Smooth muscle cell (in vitro differentiated cells): ENCODE results near the gene CTBP1. TPM values are rescaled to one million over a fixed set of nuclear protein-coding genes. Genes with fewer than 3 reads are reported as not detected.

Experiments used
- DNase-seq: peaks from one replicate; lab custom pipeline; 2025; ENCODE audit not compliant: unreplicated experiment; lab: John Stamatoyannopoulos, UW
- H2AFZ ChIP-seq: fragments of 200-600 bp; sonication (generic); 2 replicates; pipeline ENCODE4 v1.6.0; 2016; ENCODE audit warnings: antibody characterized with exemption, low read depth, mild to moderate bottlenecking
- H3F3A ChIP-seq: fragments of 200-600 bp; sonication (generic); 2 replicates; pipeline ENCODE4 v1.6.0; 2017; ENCODE audit warnings: antibody characterized with exemption, low read depth
- H3K27ac ChIP-seq: fragments of 200-600 bp; sonication (generic); 2 replicates; pipeline ENCODE4 v1.5.1; 2016; ENCODE audit warnings: low read depth, mild to moderate bottlenecking
- H3K27me3 ChIP-seq: fragments of 200-600 bp; sonication (generic); 2 replicates; pipeline ENCODE4 v1.6.1; 2016; ENCODE audit warnings: low read depth, mild to moderate bottlenecking
- H3K36me3 ChIP-seq: fragments of 200-600 bp; sonication (generic); 2 replicates; pipeline ENCODE4 v1.5.1; 2016; ENCODE audit warnings: low read depth
- H3K4me1 ChIP-seq: fragments of 200-600 bp; sonication (generic); 2 replicates; pipeline ENCODE4 v1.5.1; 2016; ENCODE audit warnings: low read depth
- H3K4me2 ChIP-seq: fragments of 200-600 bp; sonication (generic); 2 replicates; pipeline ENCODE4 v1.6.0; 2016; ENCODE audit warnings: mild to moderate bottlenecking
- H3K4me3 ChIP-seq: fragments of 200-600 bp; sonication (generic); 2 replicates; pipeline ENCODE4 v1.5.1; 2016; ENCODE audit warnings: mild to moderate bottlenecking
- H3K79me2 ChIP-seq: fragments of 200-600 bp; sonication (generic); 2 replicates; pipeline ENCODE4 v1.6.0; 2016; ENCODE audit warnings: low read depth, mild to moderate bottlenecking
- H3K9ac ChIP-seq: fragments of 200-600 bp; sonication (generic); 2 replicates; pipeline ENCODE4 v1.6.0; 2016; ENCODE audit warnings: low read depth
- H3K9me3 ChIP-seq: fragments of 200-600 bp; sonication (generic); replicated peaks from 2 replicates; pipeline ENCODE4 v1.5.1; 2016; ENCODE audit warnings: low read depth
- H4K20me1 ChIP-seq: fragments of 200-600 bp; sonication (generic); 2 replicates; pipeline ENCODE4 v1.6.0; 2016; ENCODE audit warnings: low read depth
- CTCF ChIP-seq: fragments of 200-600 bp; sonication (generic); IDR thresholded peaks from 2 replicates; pipeline ENCODE4 v1.5.1; 2017; ENCODE audit warnings: borderline replicate concordance, mild to moderate bottlenecking, antibody characterized with exemption; ENCODE audit not compliant: insufficient read depth, poor library complexity, severe bottlenecking
- WGBS: methylation state at CpG from one replicate; pipeline ENCODE4 v1.1.7; 2016; ENCODE audit warnings: low lambda C conversion rate; 5-methylcytosine and 5-hydroxymethylcytosine counted together
- polyA plus RNA-seq: library from polyadenylated mRNA; unstranded; fragments of >200 nt; fragmentation: Nextera tagmentation; extraction: Ambion mirVana; gene quantifications from 2 replicates; pipeline ENCODE4 v1.2.1, GENCODE V29; 2016
- total RNA-seq: library from RNA; depleted of rRNA; stranded (reverse); fragments of >200 nt; gene quantifications from 2 replicates; pipeline ENCODE4 v1.2.3, GENCODE V29; 2014

CTBP1 gene
- total and polyA plus RNA-seq, 2 experiments from 2014 or later: 76.9 to 132 TPM

GRCh38 chr4:1235381-1236102 is 13.4 kb downstream of the CTBP1 start:
- Histone ChIP-seq H3K79me2 (peaks cover 16% of the 10 kb centered on the region), H3F3A (no peaks in the 10 kb centered on the region), H3K36me3 (peaks cover 4% of the 10 kb centered on the region), H3K4me2 (no peak overlapping the region), H3K27me3 (no peaks in the 10 kb centered on the region), H2AFZ (no peak overlapping the region), H4K20me1 (peaks cover 89% of the 10 kb centered on the region), H3K4me1 (no peaks in the 10 kb centered on the region), H3K27ac (no peak overlapping the region), H3K9ac (no peak overlapping the region), H3K4me3 (no peak overlapping the region), H3K9me3 (no peaks in the 10 kb centered on the region)
- WGBS: 98% methylated on average over 35 of the region's 35 CpGs
- no peak for TF ChIP-seq CTCF
- no peak for DNase-seq

- TF ChIP-seq CTCF: no peak
- H3K27ac ChIP-seq: no peak overlapping the region
Measured at GRCh38 chr4:1234811-1235292, 14.1 kb downstream of the CTBP1 start.

GRCh38 chr4:1234309-1234695 is 14.6 kb downstream of the CTBP1 start:
- H3K4me2 ChIP-seq: no peak overlapping the region
- H3K36me3 ChIP-seq: peaks cover 4% of the 10 kb centered on the region
- H3K27ac ChIP-seq: no peak overlapping the region
- TF ChIP-seq CTCF: no peak
- no peak overlapping the region for H3K4me3 ChIP-seq
- no peak overlapping the region for H3K9ac ChIP-seq
- WGBS: 93% methylated on average over 8 of the region's 8 CpGs
- no peak overlapping the region for H2AFZ ChIP-seq
- H3K27me3 ChIP-seq: no peaks in the 10 kb centered on the region
- no peaks in the 10 kb centered on the region for H3F3A ChIP-seq
- no peaks in the 10 kb centered on the region for H3K9me3 ChIP-seq
- peaks cover 10% of the 10 kb centered on the region for H3K79me2 ChIP-seq
- H4K20me1 ChIP-seq: peaks cover 92% of the 10 kb centered on the region
- H3K4me1 ChIP-seq: no peaks in the 10 kb centered on the region
- no peak for DNase-seq

More at GRCh38 chr4:1234811-1235292, 14.1 kb downstream of the CTBP1 start:
- Histone ChIP-seq H3K36me3 (peaks cover 4% of the 10 kb centered on the region), H4K20me1 (peaks cover 92% of the 10 kb centered on the region), H2AFZ (no peak overlapping the region), H3K79me2 (peaks cover 13% of the 10 kb centered on the region), H3F3A (no peaks in the 10 kb centered on the region), H3K4me1 (no peaks in the 10 kb centered on the region), H3K4me3 (no peak overlapping the region), H3K9me3 (no peaks in the 10 kb centered on the region), H3K4me2 (no peak overlapping the region), H3K27me3 (no peaks in the 10 kb centered on the region), H3K9ac (no peak overlapping the region)
- WGBS: 97% methylated on average over 24 of the region's 24 CpGs
- no peak for DNase-seq
